GM23248 (cell line): ENCODE results near the gene ARFGEF2. TPM values are rescaled to one million over a fixed set of nuclear protein-coding genes. Genes with fewer than 3 reads are reported as not detected.

Source experiments
- DNase-seq: peaks from one replicate; pipeline ENCODE4 v3.0.0-alpha.2; 2015
- H2AFZ ChIP-seq: fragments of 200-600 bp; sonication (generic); 2 replicates; pipeline ENCODE4 v1.6.1; 2016; ENCODE audit warnings: antibody characterized with exemption
- H3F3A ChIP-seq: fragments of 200-600 bp; sonication (generic); 2 replicates; pipeline ENCODE4 v1.6.1; 2016; ENCODE audit warnings: mild to moderate bottlenecking, antibody characterized with exemption, mixed run types; ENCODE audit not compliant: insufficient read depth
- H3K27ac ChIP-seq: fragments of 200-600 bp; sonication (generic); 2 replicates; pipeline ENCODE4 v1.5.1; 2016; ENCODE audit warnings: mild to moderate bottlenecking
- H3K27me3 ChIP-seq: fragments of 200-600 bp; sonication (generic); replicated peaks from 2 replicates; pipeline ENCODE4 v1.6.1; 2016; ENCODE audit warnings: mild to moderate bottlenecking; ENCODE audit not compliant: insufficient read depth
- H3K36me3 ChIP-seq: fragments of 200-600 bp; sonication (generic); 2 replicates; pipeline ENCODE4 v1.6.1; 2016; ENCODE audit warnings: low read depth, mild to moderate bottlenecking
- H3K4me1 ChIP-seq: fragments of 200-600 bp; sonication (generic); 2 replicates; pipeline ENCODE4 v1.6.1; 2016; ENCODE audit warnings: mild to moderate bottlenecking; ENCODE audit not compliant: insufficient read depth
- H3K4me2 ChIP-seq: fragments of 200-600 bp; sonication (generic); one replicate; pipeline ENCODE4 v1.6.1; 2016; ENCODE audit warnings: mild to moderate bottlenecking; ENCODE audit not compliant: unreplicated experiment
- H3K4me3 ChIP-seq: fragments of 200-600 bp; sonication (generic); 2 replicates; pipeline ENCODE4 v1.5.1; 2016; ENCODE audit warnings: mild to moderate bottlenecking
- H3K79me2 ChIP-seq: fragments of 200-600 bp; sonication (generic); 2 replicates; pipeline ENCODE4 v1.6.1; 2016; ENCODE audit warnings: mild to moderate bottlenecking; ENCODE audit not compliant: insufficient read depth
- H3K9ac ChIP-seq: fragments of 200-600 bp; sonication (generic); 2 replicates; pipeline ENCODE4 v1.6.1; 2016; ENCODE audit warnings: mild to moderate bottlenecking
- H3K9me2 ChIP-seq: fragments of 200-600 bp; sonication (generic); 2 replicates; pipeline ENCODE4 v1.6.1; 2016; ENCODE audit warnings: mixed run types, mild to moderate bottlenecking, moderate library complexity; ENCODE audit not compliant: insufficient read depth
- H3K9me3 ChIP-seq: fragments of 200-600 bp; sonication (generic); one replicate; pipeline ENCODE4 v1.6.1; 2017; ENCODE audit warnings: low read depth
- H4K20me1 ChIP-seq: fragments of 200-600 bp; sonication (generic); 2 replicates; pipeline ENCODE4 v1.6.0; 2016; ENCODE audit not compliant: insufficient read depth
- EZH2 ChIP-seq: fragments of 200-600 bp; sonication (generic); IDR thresholded peaks from 2 replicates; pipeline ENCODE4 v1.6.1; 2018; ENCODE audit warnings: antibody characterized with exemption, mild to moderate bottlenecking; ENCODE audit not compliant: insufficient read depth, poor library complexity, severe bottlenecking
- EZH2phosphoT487 ChIP-seq: fragments of 200-600 bp; sonication (generic); IDR thresholded peaks from 2 replicates; pipeline ENCODE4 v1.6.1; 2018; ENCODE audit warnings: antibody characterized with exemption, moderate library complexity, mild to moderate bottlenecking, low read depth; ENCODE audit not compliant: insufficient read depth
- WGBS, 2 experiments: methylation state at CpG; one replicate each; pipeline ENCODE4 v1.1.6; 2015 to 2017; ENCODE audit warnings: low lambda C conversion rate in 2 of 2, low coverage in 1 of 2; ENCODE audit errors: missing lambda C conversion rate in 2 of 2; 5-methylcytosine and 5-hydroxymethylcytosine counted together
- in situ Hi-C: fragments of 300-500 bp; cut with MboI; formaldehyde crosslinking; loops from 2 replicates; pipeline ENCODE4 v1.15.0; 2020
- polyA plus RNA-seq: library from polyadenylated mRNA; unstranded; fragments of >200 nt; fragmentation: Nextera tagmentation; extraction: Ambion mirVana; gene quantifications from 2 replicates; pipeline ENCODE4 v1.2.1, GENCODE V29; 2016
- total RNA-seq: library from RNA; depleted of rRNA; stranded (reverse); fragments of >200 nt; shearing (Covaris generic); gene quantifications from 2 replicates; pipeline ENCODE4 v1.2.3, GENCODE V29; 2014

Gene ARFGEF2
- total and polyA plus RNA-seq, 2 experiments from 2014 or later, result 7.0 to 30.6 TPM

DNA sequence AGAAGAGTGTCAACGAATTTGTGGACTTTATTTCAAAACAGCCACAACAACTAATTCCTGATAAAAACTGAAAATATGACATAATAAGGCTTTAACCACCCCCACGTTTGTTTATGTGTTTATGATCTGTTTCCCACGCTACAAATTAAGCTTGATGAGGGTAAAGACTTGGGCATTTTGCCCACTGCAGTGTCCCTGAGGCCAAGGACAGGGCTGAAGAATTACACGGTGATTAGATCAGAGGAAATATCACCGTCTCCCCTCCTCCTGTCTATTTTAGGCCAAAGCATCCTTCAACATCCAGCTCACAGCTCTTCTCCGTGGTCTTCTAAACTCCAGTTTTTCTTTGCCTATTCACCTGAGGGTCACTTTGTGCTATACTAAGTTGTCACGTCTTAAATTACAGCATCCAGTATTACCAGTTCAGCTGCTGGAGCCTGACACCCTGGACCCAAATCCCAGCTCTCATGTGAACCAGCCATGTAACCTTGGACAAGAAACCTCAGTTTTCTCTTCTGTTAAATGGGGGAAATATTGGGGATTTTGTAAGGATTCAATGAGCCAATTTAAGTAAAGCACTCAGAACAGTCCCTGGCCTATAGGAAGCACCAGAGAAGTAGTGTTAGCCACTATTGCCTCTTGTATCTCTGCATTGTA, 15.2 kb upstream of the ARFGEF2 start:
- H4K20me1 ChIP-seq, result no peaks in the 10 kb centered on the region
- no peaks in the 10 kb centered on the region for H3K4me1 ChIP-seq
- H3K36me3 ChIP-seq, result no peaks in the 10 kb centered on the region
- no peaks in the 10 kb centered on the region for H3K9me2 ChIP-seq
- H3F3A ChIP-seq, result no peaks in the 10 kb centered on the region
- H3K4me3 ChIP-seq, result no peak overlapping the region
- H3K79me2 ChIP-seq, result no peaks in the 10 kb centered on the region
- H3K4me2 ChIP-seq, result no peak overlapping the region
- no peaks in the 10 kb centered on the region for H3K9me3 ChIP-seq
- TF ChIP-seq EZH2 (no peak), EZH2phosphoT487 (no peak)
- peaks cover 24% of the 10 kb centered on the region; the same call in 1 of the 2 replicates for H3K27me3 ChIP-seq
- H2AFZ ChIP-seq, result no peak overlapping the region
- no peak overlapping the region for H3K27ac ChIP-seq
- in situ Hi-C loops, result loop anchor here (5.0 to 25.0 kb wide), 2 partner anchors 249 to 1244 kb away; no protein-coding TSS in a partner anchor
- no peak for DNase-seq
- no peak overlapping the region for H3K9ac ChIP-seq
- WGBS, 2 experiments, result 56 to 62% methylated on average over 7 of the region's 7 CpGs

DNA sequence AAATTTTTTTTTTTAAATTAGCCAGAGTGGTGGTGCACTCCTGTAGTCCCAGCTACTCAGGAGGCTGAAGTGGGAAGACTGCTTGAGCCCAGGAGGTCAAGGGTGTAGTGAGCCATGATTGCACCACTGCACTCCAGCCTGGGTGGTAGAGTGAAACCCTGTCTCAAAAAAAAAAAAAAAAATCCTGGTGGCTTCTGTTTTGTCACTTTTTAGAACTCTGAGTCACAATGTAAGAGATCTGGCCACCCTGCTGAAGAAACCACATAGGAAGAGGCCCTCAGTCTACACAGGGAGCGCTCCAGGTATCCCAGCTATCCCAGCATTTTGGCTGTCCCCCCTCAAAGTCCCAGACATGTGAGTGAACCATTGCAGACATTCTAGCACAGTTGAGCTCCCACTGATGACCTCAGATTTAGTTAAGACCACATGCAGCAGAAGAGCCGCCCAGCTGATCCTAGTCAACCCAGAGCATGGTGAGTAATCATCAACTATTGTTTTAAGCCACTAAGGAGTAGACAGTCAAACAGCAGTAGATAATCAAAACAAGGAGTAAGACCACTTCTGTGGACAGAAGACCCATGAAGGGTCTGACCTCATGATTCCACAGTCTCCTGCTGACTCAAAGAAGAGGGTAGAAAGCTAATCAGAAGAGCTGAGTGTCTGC, 12.7 kb upstream of the ARFGEF2 start:
- Histone ChIP-seq H3F3A (no peaks in the 10 kb centered on the region), H3K79me2 (no peaks in the 10 kb centered on the region), H3K9ac (no peak overlapping the region), H3K4me3 (no peak overlapping the region), H3K27me3 (peaks cover 24% of the 10 kb centered on the region), H3K4me2 (no peak overlapping the region), H3K36me3 (no peaks in the 10 kb centered on the region), H2AFZ (no peak overlapping the region), H3K4me1 (no peaks in the 10 kb centered on the region), H3K27ac (no peak overlapping the region), H3K9me2 (no peaks in the 10 kb centered on the region), H4K20me1 (no peaks in the 10 kb centered on the region), H3K9me3 (no peaks in the 10 kb centered on the region)
- in situ Hi-C loops, result loop anchor here (5.0 to 25.0 kb wide), 2 partner anchors 251 to 1246 kb away; no protein-coding TSS in a partner anchor
- WGBS, 2 experiments, result 92 to 95% methylated on average over 2 of the region's 2 CpGs
- no peak for DNase-seq
- TF ChIP-seq EZH2 (no peak), EZH2phosphoT487 (no peak)

DNA sequence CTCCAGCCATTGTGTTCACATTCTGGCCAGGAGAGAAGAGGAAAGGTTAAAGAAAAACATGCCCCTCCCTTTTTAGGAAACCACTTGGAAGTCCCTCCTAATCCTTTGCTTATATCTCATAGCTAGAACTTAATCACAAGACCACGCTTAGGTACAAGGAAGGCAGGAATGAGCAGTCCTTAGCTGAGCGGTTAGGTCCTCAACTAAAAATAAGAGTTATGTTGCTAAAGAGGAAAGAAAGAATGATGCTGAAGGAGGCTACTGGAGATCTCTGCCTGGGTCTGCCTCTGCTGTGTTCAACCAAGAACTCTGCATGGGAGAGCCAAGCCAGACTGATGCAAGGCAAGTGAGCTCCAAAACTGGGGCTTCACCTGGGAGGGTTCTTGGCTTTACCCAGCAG, 11.6 kb upstream of the ARFGEF2 start:
- no peaks in the 10 kb centered on the region for H3K79me2 ChIP-seq
- WGBS, 2 experiments, result 73 to 78% methylated on average over 2 of the region's 2 CpGs
- no peaks in the 10 kb centered on the region for H3K4me1 ChIP-seq
- H3K4me3 ChIP-seq, result no peak overlapping the region
- H3K9ac ChIP-seq, result no peak overlapping the region
- H3F3A ChIP-seq, result no peaks in the 10 kb centered on the region
- no peak overlapping the region for H3K27ac ChIP-seq
- in situ Hi-C loops, result loop anchor here (5.0 to 25.0 kb wide), 2 partner anchors 253 to 1248 kb away; no protein-coding TSS in a partner anchor
- H3K36me3 ChIP-seq, result no peaks in the 10 kb centered on the region
- no peak overlapping the region for H2AFZ ChIP-seq
- no peaks in the 10 kb centered on the region for H4K20me1 ChIP-seq
- no peaks in the 10 kb centered on the region for H3K9me3 ChIP-seq
- no peak for DNase-seq
- TF ChIP-seq EZH2, result no peak
- no peak for TF ChIP-seq EZH2phosphoT487
- H3K9me2 ChIP-seq, result no peaks in the 10 kb centered on the region
- peaks cover 17% of the 10 kb centered on the region for H3K27me3 ChIP-seq
- H3K4me2 ChIP-seq, result no peak overlapping the region

DNA sequence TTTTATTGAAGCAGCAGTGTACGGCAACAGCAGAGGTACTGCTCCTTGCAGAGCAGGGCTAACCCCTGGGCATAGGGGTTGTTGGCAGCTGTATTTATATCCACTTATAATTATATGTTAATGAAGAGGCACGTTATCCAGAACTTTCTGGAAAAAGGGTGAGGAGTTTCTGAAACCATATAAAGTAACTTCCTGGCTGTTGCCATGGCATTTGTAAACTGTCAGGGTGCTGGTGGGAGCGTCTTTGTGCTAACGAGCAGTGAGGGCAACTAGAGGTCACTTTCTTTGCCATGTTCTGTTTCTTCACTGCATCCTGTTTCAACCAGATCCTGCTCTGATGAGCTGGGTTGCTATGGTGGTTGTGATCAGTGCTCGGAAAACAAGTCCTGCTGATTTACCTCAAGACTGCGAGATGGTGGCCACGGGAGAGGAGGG, 11.1 kb upstream of the ARFGEF2 start:
- H3K4me3 ChIP-seq, result no peak overlapping the region
- H3K27me3 ChIP-seq, result peaks cover 17% of the 10 kb centered on the region
- no peak for DNase-seq
- H3K79me2 ChIP-seq, result no peaks in the 10 kb centered on the region
- no peak for TF ChIP-seq EZH2phosphoT487
- no peak for TF ChIP-seq EZH2
- H3K4me1 ChIP-seq, result no peaks in the 10 kb centered on the region
- no peak overlapping the region for H3K4me2 ChIP-seq
- no peaks in the 10 kb centered on the region for H3K9me3 ChIP-seq
- no peak overlapping the region for H2AFZ ChIP-seq
- no peak overlapping the region for H3K27ac ChIP-seq
- H3K9ac ChIP-seq, result no peak overlapping the region
- H4K20me1 ChIP-seq, result no peaks in the 10 kb centered on the region
- no peaks in the 10 kb centered on the region for H3K9me2 ChIP-seq
- no peaks in the 10 kb centered on the region for H3F3A ChIP-seq
- no peaks in the 10 kb centered on the region for H3K36me3 ChIP-seq
- 59 to 69% methylated on average over 7 of the region's 7 CpGs for WGBS, 2 experiments
- in situ Hi-C loops, result loop anchor here (25.0 kb wide), 1 partner anchor 1248 kb away; no protein-coding TSS in a partner anchor
